ENCODE data around the gene PIGR.

The PIGR gene

GRCh38 chr1:206892351-206892984, 53.8 kb downstream of the PIGR start:
- peaks cover 0 to 14% of the 10 kb centered on the region in 2 donors for H3K27me3 ChIP-seq
- H3K36me3 ChIP-seq, result no peaks in the 10 kb centered on the region
- no peaks in the 10 kb centered on the region for H3K4me1 ChIP-seq
- intact Hi-C loops (cut with DNase I; ENCODE audit: low total_unique reads), result no loop called here
- H3K27ac ChIP-seq, result no peak overlapping the region
- no peak for TF ChIP-seq CTCF (IDR thresholded peaks at IDR 0.05)
- no peaks in the 10 kb centered on the region for H3K9me3 ChIP-seq
- H3K4me3 ChIP-seq, result no peak overlapping the region
- no peak for DNase-seq

- intact Hi-C loops (cut with DNase I; ENCODE audit: low total_unique reads), result no loop called here
These were observed 54.9 kb downstream of the PIGR start for GRCh38 chr1:206891412-206891811.

GRCh38 chr1:206890125-206891060, 55.9 kb downstream of the PIGR start:
- intact Hi-C loops (cut with DNase I; ENCODE audit: low total_unique reads), result no loop called here
- Histone ChIP-seq H3K27ac (no peak overlapping the region), H3K27me3 (peaks cover 0 to 23% of the 10 kb centered on the region in 2 donors), H3K36me3 (no peaks in the 10 kb centered on the region), H3K4me1 (no peaks in the 10 kb centered on the region), H3K9me3 (no peaks in the 10 kb centered on the region), H3K4me3 (no peak overlapping the region)
- DNase-seq, result no peak
- no peak for TF ChIP-seq CTCF (IDR thresholded peaks at IDR 0.05)

More at GRCh38 chr1:206891412-206891811, 54.9 kb downstream of the PIGR start:
- no peaks in the 10 kb centered on the region for H3K4me1 ChIP-seq
- no peak for TF ChIP-seq CTCF (IDR thresholded peaks at IDR 0.05)
- H3K4me3 ChIP-seq, result no peak overlapping the region
- peaks cover 0 to 18% of the 10 kb centered on the region in 2 donors for H3K27me3 ChIP-seq
- no peaks in the 10 kb centered on the region for H3K36me3 ChIP-seq
- H3K27ac ChIP-seq, result no peak overlapping the region
- H3K9me3 ChIP-seq, result no peaks in the 10 kb centered on the region
- DNase-seq, result no peak

DNA sequence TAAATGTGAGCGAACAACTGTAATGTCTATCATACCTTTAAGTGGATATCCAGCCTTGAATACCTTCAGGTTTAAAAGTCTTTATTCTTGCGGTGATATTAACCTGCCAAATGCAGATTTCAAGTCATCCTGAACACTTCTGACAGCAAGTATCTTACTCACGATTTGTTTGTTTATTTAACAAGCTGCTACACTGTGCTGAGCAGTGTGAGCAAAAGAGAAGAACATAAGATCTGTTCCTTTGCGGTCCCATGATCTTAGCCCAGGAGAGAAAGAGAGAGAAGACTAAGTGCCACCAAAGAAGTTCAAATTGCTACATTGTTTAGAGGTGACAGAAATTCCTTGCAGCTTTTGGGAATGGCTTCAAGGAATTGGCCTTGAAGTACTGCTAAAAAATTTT, 58.6 kb downstream of the PIGR start:
- DNase-seq, result no peak
- Histone ChIP-seq H3K27me3 (peaks cover 0 to 23% of the 10 kb centered on the region in 2 donors), H3K36me3 (no peaks in the 10 kb centered on the region), H3K4me3 (no peak overlapping the region), H3K4me1 (no peaks in the 10 kb centered on the region), H3K27ac (no peak overlapping the region), H3K9me3 (no peaks in the 10 kb centered on the region)
- intact Hi-C loops (cut with DNase I; ENCODE audit: low total_unique reads), result no loop called here
- no peak for TF ChIP-seq CTCF (IDR thresholded peaks at IDR 0.05)

DNA sequence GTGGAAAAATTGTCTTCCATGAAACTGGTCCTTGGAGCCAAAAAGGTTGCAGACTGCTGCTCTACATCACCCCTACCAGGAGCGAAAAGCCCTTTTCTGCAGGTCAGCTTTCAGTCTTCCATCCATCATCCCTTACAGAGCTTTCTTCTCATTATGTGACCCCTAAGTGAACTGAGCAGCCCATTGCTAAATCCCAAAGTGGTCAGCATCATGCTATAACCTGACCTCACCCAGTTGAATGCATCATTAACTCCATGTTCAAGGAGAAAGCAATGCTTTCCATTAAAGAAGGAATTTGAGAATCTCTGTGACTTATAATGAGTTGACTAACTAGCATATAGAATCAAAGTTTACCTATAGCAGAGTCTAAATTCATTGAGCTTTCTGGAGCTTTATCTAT, 59.4 kb downstream of the PIGR start:
- H3K27ac ChIP-seq, result no peak overlapping the region
- TF ChIP-seq CTCF (IDR thresholded peaks at IDR 0.05), result no peak
- H3K4me3 ChIP-seq, result no peak overlapping the region
- no peaks in the 10 kb centered on the region for H3K9me3 ChIP-seq
- peaks cover 0 to 20% of the 10 kb centered on the region in 2 donors for H3K27me3 ChIP-seq
- intact Hi-C loops (cut with DNase I; ENCODE audit: low total_unique reads), result no loop called here
- H3K4me1 ChIP-seq, result no peaks in the 10 kb centered on the region
- no peaks in the 10 kb centered on the region for H3K36me3 ChIP-seq
- no peak for DNase-seq

All from tibial artery (tissue), 4 donors.